HG03095 (cell line): ENCODE data around the gene SSBP3.
"Not testable (repeated sequence)": the region's sequence is repeated elsewhere in the genome, so short reads cannot be mapped to it uniquely, and the experiment has no call there.

Experiments
- ATAC-seq: cut with Tn5 transposase; IDR thresholded peaks from one replicate; pipeline ENCODE4 v1.9.1; 2021; ENCODE audit warnings: moderate library complexity; ENCODE audit not compliant: unreplicated experiment

Gene SSBP3

DNA sequence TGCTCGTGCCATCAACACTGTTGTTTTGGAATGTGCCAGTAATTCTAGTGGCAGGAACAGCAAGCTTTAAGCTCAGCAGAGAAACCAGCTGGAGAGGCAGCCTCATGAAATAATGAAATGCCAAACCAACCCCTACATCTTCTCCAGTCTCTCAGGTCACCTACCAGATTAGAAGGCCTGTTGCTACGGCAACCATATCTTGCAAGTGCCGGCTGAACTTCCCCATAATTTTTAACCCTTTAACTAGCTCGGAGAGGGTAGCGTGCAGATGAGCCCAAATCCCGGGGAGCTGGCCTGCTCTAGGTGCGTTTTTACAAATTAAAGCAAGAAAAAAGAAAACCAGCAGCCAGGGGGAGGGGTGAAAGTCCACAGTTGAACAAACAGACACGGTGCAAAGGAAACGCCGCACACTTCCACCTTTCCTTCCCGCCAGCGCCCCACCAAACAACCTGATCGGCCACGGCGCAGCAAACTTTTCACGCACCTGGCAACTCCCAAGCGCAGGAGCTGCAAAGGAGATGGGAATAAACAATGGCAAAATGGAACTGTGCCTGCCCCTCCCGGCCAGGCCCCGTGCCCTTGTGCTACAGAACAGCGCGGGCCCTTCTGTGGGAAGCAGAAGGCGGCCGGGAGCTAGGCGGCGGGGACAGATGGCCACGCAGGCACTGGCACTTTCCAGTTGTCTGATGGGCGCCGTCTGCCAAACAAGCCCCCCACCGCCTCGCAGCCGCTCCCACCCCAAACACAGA lies 50.1 kb downstream of the SSBP3 start:
- no peak for ATAC-seq

DNA sequence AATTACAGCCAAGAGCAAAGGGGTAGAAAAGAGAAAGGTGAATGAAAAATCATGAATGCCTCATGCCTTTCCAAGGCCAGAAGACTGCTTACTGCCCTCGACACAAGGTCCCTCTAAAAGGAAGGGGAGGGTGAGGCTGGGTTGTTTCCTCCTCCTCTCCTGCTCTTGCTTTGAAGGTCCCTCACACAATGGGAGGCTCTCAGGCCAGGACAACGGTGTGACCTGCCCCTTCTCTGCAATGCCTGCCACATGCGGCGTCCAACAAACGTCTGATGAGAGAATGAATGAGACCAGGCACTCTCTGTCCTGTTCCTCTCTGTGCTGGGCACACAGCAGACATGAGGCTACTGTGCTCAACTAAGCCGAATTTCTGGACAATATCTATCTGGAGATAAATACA lies 51.3 kb downstream of the SSBP3 start:
- no peak for ATAC-seq

DNA sequence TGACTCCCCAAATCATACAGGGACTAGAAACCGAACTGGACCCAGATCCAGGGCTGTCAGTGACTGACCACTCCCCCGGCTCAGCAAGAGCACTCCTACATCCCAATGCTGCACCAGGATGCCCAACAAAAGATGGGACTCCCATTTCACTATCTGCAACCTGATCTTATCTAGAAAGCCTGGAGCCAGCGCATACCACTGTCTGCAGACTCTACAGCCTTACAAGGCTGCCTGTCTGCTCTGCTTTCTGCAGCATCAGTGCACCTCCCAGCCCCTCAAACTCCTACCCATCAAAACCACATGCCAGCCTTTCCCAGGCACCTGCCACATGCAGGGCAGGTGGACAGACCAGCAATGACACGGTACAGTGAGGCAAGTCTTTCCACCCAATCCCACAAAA lies 52.2 kb downstream of the SSBP3 start:
- no peak for ATAC-seq

DNA sequence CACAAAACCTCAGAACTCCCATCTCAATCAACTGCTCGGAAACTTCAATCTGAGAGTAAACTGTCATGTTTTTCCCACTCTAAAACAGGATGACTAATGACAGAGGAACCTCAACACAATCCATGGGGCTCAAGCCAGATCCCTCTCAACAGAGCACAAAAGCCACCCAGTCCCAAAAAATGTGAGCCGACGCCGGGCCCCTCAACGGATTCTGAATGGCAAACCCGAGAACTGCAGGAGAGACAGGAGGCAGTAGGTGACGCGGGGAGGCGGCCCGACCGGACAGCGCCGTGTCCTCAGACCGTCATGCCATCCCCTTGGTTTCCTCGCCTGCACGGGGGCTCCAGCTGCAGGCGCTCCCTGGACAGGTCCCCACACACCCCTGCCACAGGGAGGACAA lies 53.4 kb downstream of the SSBP3 start:
- ATAC-seq: no peak

DNA sequence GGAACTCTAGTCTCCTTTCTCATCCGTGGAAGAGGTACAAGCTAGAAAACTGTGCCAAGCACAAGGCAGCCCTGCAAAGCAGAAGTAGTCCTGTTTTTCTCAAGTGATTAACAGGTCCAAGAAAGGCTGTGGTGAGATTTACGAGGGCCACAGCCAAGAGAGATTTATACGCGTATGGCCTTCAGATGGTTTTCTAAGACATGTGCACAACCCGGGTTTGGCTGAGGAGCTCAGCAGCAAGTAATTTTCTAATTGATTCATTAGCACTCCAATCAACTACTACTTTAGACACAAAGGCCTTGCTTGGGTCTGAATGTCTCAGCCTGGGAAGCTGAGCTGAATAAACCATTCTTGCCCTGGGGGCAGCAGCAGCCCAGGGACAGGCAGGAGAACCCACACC lies 55.8 kb downstream of the SSBP3 start:
- no peak for ATAC-seq

DNA sequence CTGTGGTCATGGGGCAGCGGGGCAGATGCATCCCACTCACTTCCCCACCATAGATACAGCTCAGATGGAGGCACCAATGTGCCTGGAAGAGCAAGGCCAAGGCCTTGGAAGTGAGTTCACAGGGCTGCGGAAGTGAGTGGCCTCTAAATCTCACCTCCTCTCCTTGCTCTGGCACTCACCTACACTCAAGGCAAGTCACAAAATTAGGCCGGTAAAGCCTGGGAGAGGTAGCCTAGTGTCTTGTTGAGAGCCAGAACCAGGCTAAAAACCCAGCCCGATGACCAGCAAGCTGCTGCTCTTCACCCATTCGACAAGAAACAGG lies 57.5 kb downstream of the SSBP3 start:
- no peak for ATAC-seq

DNA sequence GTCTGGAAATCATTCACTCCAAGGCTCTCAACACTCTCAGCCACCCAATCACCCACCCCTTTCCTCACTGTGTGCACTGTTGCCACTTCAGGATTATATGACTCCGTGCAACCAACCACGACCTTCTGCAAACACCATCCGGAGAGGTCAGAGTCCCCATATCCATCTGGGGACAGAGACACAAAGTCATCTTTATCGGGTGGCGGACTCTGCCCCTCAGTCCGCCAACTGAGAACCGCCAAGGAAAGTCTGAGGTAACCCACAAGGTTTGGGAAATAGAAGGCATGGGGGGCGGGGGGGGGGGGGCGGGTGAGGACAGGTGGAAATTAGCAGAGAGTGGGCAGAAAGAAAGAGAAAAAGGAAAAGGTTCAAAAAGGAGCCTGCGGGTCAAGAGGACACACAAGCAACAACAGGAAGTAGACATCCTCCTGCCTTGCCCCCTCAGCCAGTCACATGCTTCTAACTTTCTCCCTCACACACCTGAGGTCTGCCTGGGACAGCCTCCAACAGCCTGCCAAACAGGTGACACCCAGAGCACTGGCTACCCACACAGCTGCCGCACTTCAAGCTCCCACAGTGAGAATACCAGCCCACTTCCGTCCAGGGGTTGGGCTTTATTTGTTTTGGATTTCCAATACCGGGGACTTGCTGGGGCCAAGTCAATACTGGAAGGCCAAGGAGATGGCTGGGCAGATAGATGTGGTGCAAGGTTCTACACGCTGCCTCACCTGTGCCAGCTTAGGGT lies 58.1 kb downstream of the SSBP3 start:
- no peak for ATAC-seq

DNA sequence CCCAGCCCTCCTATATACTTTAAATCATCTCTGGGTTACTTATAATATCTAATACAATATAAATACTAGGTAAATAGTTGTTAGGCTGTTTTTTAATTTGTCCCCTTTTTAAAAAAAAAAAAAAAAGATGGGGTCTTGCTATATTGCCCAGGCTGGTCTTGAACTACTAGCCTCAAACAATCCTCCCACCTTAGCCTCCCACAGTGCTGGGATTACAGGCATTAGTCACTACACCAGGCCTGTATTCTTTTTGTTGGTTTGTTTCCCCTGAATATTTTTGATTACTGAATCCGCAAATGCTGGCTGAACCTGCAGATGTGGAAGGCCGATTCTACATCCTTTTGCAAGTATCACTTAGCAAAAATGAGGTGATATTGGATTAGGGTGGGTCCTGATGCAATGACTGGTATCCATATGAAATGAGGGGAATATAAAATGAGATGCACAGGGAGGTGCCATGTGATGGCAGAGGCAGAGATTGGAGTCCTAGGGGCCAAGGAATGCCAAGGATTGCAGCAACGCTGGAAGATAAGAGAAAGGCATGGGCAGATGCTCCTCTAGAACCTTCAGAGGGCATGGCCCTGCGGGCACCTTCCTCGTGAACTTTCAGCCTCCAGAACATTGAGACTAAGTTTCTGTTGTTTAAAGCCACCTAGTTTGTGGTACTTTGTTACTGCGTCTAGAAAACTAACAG lies 58.8 kb downstream of the SSBP3 start:
- ATAC-seq: no peak

DNA sequence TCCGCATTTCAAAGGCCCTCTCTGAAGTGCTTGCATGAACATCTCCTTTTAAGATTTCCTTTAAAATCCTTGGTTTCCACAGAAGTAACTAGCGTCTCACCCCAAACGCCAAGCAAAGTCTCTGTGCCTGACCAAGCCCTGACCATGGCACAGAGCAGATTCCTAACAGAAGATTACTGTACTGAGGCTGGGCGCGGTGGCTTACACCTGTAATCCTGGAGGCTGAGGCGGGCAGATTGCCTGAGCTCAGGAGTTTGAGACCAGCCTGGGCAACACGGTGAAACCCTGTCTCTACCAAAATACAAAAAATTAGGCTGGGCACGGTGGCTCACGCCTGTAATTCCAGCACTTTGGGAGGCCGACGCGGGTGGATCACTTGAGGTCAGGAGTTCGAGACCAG lies 60.6 kb downstream of the SSBP3 start:
- not testable (repeated sequence) for ATAC-seq

DNA sequence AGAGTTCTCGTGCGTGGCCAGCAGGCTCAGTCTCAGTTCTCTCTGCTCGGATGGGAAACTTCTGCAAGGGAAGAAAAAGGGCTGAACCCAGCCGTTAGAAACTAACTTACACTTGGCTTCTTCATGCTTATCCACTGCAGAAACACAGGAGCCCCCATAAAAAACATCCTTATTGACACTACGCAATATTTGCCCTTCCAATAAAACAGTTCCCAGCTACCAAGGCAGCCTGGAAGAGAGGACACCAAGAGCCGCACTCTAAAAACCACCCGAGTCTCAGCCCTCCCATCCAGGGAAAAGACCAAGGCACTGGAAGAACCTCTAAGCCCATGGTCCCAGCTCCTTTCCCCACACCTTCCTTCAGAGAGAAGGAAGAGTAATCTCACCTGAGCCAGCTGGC lies 61.1 kb downstream of the SSBP3 start:
- no peak for ATAC-seq

DNA sequence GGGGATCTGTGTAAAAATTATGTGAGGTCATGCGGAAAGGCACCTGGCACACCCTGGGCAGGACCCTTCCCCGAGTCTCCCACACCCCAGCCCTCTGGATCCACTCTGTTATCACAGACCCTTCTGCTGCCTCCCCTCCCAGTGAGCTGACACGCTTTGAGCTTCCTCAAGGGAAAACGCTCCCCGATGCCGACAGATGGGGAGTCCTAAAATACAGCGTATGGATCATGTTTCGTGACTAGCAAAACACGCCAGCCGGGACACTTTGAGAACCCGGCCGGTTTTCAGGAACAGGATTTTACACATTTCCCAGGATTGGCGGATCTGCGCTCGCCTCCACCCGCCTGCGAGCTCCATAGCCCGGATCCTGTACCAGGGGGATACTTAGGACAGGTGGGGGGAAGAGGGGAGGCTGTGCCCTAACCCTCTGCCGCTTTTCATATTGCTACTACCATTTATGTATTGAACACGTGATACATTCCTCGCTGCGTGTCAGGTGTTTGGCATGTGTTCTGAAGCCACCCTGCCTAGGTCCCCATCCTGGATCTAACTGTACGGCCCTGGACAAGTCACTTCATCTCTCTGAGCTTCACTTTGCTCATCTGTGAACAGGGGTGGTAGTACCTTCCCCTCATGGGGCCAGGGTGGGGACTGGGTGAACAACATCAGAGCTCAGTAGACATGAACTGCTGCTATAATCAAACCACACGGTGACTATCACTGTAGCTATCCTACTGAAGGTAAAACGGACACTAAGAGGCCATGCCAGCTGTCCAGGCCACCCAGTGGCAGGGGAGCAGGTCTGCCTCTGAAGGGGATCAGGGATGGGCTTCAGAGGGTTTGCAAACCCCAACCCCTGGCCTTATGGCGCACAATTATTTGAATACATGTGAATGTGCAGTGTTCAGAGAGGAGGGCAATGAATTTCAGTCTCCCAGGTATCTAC lies 63.2 kb downstream of the SSBP3 start:
- ATAC-seq: no peak

DNA sequence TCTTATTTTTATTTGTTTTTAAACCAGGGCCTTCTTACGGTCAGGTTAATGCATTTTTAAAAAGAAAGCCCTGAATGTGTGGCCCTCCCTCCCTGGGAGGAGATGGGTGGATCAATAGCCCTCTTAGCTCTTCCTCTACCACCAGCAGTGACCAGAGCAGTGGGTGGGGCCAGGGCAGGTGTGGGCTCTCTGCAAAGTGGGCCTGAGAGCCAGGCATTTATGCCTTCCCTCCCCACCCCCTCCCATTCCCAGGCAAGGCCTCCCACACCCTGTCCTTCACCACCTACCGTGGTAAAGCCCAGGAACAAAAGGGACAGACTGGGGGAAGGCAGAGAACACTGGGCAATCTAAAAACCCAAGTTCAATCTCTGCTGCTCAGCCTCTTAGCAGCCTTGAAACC lies 63.9 kb downstream of the SSBP3 start:
- ATAC-seq: no peak

DNA sequence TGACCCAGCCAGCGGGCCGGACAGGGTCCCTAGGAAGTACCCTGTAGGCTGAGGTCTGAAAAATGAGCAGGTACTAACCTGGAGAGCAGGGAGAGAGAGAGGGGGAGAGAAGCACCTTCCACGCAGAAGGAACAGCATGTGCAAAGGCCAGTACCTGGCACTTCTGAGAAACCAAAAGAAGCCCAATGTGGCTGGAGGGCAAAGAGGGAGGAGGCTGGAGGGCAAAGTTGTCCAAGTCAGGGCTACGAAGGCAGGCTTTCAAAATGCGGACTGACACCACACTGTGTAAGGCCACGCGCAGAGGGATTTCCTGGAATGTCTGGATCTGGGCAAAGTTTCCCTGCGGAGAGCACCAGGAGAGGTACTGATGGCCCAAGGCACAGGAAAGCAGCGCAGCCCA lies 64.4 kb downstream of the SSBP3 start:
- ATAC-seq: no peak

DNA sequence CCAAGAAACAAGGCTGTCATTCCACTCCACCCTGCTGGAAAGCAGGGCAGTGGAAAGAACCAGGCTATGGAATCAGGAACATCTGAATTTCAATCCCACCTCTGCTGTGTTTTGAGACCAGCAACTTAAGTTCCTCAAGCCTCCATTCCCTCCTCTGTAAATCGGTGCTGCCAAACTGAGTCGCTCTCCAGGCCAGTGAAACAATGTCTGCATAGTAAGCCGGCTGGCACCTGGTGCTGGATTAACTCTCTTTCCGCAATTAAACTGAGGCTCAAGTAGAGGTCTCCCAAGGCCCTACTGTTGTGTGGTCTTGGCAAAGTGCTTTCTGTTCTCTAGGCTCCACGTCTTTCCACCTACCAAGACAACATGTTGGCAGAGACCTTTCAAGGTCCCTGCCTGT lies 65.3 kb downstream of the SSBP3 start:
- no peak for ATAC-seq

DNA sequence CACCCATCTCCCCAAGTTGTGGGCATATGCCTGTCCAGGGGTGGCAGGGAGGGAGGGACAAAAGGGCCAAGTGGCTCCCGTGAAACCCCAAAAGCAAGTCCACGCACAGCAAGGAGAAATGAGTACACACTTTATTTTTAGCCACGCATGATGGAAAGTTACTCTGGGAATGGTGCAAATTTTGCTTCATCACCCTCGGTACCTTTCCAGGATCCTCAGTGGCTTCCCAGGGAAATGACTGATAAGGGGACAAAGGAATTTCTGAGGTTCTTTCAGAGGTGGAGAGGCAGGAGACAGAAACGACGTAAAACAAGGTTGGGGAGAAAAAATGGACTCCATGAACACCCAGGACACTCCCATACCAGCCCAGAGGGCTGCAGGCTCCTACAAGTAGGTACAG lies 65.8 kb downstream of the SSBP3 start:
- ATAC-seq: no peak

DNA sequence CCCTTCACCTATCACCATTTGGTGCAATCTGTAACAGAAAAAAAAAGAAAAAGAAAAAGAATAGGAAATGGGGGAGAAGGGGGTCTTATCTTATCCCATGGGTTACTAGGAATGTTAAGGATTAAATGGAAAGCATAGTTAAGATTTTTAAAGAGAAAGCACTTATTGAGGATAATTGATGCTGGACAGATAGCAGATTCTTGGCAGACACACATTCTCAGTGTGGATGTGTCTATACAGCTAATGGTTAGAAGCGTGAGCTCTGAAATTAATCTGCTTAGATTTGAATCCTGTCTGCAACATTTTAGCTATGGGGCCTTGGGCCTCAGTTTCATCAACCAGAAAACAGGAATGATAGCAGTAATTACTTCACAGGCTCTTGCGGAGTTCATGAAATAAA lies 67.1 kb downstream of the SSBP3 start:
- no peak for ATAC-seq

DNA sequence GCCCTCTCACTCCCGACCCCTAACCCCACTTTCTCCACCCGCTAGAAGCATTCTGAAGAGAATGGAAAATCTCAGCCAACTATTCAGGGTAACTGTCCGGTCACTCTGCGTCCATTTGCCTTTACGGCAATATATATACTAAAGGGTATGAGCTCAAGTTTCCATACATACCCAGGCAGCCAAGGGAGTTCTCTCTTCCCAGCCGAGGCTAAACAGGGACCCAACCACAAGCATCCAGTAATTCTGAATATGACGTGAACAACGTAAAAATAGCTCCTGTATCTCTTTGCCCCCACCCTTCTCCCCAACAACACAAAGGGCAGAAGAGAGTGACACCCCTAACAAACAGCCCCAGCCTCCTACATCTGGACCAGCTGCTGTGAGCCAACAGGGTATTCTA lies 67.7 kb downstream of the SSBP3 start:
- ATAC-seq: no peak

DNA sequence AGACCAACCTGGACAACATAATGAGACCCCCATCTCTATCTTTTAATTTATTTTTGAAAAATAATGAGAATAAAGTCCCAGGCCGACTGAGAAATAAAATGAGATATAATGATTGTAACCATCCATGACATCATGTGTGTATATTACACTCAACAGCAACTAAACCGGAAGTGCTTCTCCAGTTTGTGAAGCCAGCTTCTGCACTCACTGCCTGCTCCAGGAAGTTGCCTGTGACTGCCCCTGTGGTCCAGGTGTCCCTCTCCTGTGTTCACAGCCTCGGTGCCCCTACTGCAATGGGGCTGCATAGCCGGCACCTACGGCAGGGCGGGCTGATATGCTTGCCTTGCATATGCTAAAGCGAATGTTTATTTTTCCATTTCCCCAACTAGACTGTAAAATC lies 68.3 kb downstream of the SSBP3 start:
- ATAC-seq: no peak

DNA sequence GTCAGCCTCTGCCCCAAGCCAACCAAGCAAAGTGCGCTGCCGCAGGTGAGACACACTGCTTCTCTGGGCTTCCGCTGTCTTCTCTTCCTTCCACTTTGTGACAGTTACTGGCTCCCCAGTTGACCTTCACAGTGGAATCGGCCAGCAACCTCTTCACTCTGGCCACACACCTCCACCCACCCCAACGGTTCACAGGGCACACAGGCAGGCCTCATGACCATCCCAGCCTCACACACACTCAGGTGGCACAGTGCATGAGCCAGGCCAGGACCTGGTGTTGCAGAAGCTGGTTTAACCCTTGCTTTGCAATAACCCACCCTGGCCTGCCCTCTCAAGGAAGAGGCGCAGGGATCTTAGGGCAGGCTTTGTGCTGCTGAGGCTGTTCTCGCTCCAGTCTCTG lies 69.2 kb downstream of the SSBP3 start:
- ATAC-seq: no peak

DNA sequence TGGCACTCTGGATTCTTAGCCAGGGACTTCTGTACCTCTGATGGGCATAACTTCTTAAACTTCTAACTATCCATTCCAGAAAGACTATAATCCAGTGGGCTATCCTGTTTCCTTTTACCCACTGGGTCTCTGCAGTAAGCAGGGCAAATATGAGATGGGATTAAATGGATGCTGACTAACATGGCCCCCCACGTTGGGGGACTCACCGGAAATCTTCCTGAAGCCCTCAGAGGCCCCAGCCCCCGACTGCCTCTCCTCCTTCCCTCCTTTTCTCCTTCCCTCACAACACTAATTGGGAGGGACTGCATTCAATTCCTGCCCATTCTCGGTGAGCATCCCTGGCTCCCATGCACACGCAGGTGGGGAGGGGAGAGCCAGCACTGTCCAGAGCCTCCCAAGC lies 70.1 kb downstream of the SSBP3 start:
- no peak for ATAC-seq

DNA sequence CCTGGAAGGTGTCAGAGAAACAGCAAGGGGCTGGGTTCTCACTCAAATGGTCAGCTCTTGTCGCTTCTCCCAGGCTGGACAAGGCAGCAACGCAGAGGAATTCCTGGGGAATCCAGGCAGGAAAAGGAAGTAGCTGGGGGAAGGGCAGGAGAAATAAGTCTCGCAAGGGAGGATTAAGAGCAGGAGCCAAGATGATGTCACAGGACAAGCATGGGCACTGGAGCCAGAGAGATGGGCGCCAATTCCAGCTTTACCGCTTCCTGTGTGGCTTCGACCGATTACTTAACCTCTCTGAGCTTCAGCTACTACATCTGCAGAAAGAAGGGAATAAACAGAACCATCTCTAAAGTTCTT lies 70.5 kb downstream of the SSBP3 start:
- no peak for ATAC-seq
